Calu3 (cell line): ENCODE data around the gene GUK1. TPM values are rescaled to one million over a fixed set of nuclear protein-coding genes. Genes with fewer than 3 reads are reported as not detected.

Experiments used
- BruUV-seq: library from RNA; stranded (reverse); fragments of 400-500 nt; replicated peaks from 2 replicates; lab custom pipeline; 2021; lab: Mats Ljungman, UMichigan
- CTCF ChIA-PET: fragments of 300-600 bp; sonication (Branson Sonifier 250); formaldehyde crosslinking; loops from one replicate; lab custom pipeline; 2022; ENCODE audit warnings: antibody characterized with exemption; lab: Charles Lee
- DNase-seq: peaks from one replicate; pipeline ENCODE4 v3.0.0; 2022
- H3K27ac Mint-ChIP-seq: one replicate; pipeline ENCODE4 v1.8.0; 2022; ENCODE audit warnings: mixed read lengths; ENCODE audit not compliant: unreplicated experiment
- H3K27me3 Mint-ChIP-seq: one replicate; pipeline ENCODE4 v1.8.0; 2022; ENCODE audit warnings: mixed read lengths; ENCODE audit not compliant: unreplicated experiment
- H3K36me3 Mint-ChIP-seq: one replicate; pipeline ENCODE4 v1.8.0; 2022; ENCODE audit warnings: mild to moderate bottlenecking, moderate library complexity, mixed read lengths; ENCODE audit not compliant: insufficient read depth, unreplicated experiment
- H3K4me1 Mint-ChIP-seq: one replicate; pipeline ENCODE4 v1.8.0; 2022; ENCODE audit warnings: mild to moderate bottlenecking, low read depth, mixed read lengths; ENCODE audit not compliant: unreplicated experiment
- H3K4me3 Mint-ChIP-seq: one replicate; pipeline ENCODE4 v1.8.0; 2022; ENCODE audit warnings: mild to moderate bottlenecking, low read depth, moderate library complexity, mixed read lengths; ENCODE audit not compliant: unreplicated experiment
- H3K9me3 Mint-ChIP-seq: one replicate; pipeline ENCODE4 v1.8.0; 2022; ENCODE audit warnings: low read depth, mixed read lengths; ENCODE audit not compliant: unreplicated experiment
- intact Hi-C: fragments of 100-400 bp; cut with micrococcal nuclease; formaldehyde crosslinking; loops from one replicate; pipeline ENCODE4 v1.10.0; 2022; ENCODE audit not compliant: unreplicated experiment
- total RNA-seq: library from RNA; stranded (reverse); gene quantifications from 2 replicates; pipeline ENCODE4 v1.2.3, GENCODE V29; 2022
- TF ChIP-seq, protein P1 (sequence below): fragments of 200-600 bp; IDR thresholded peaks from one replicate; pipeline ENCODE4 v1.8.0; 2022; ENCODE audit warnings: antibody characterized with exemption; ENCODE audit not compliant: unreplicated experiment

The GUK1 gene
- total RNA-seq, 1 experiment from 2014 or later: 238 TPM

DNA sequence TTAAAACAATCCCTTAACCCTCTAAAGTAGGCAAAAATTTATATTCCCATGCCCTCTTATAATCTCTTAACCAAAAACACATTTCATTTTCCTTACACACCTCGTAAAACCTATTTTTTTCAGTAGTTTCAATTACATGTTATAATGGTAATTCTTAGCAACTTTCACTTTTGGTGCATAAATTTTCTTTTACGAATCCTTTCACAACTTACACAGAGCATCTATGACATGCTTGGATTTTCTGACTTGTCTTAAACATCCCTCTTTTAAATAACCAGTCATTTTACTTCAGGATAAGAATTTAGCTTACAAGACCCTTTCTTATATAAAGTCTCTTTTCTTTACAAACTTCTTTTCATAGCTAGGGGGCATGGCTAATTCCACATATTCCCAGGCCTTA is 22.0 kb upstream of the GUK1 start:
- DNase-seq: no peak
- no TSS peak for BruUV-seq
- CTCF ChIA-PET: no interaction called here
- Mint-ChIP-seq H3K4me3 (no peak overlapping the region), H3K27ac (no peak overlapping the region), H3K27me3 (no peaks in the 10 kb centered on the region), H3K4me1 (no peaks in the 10 kb centered on the region), H3K9me3 (peaks cover 6% of the 10 kb centered on the region), H3K36me3 (peaks cover 5% of the 10 kb centered on the region)
- TF ChIP-seq, protein P1, sequence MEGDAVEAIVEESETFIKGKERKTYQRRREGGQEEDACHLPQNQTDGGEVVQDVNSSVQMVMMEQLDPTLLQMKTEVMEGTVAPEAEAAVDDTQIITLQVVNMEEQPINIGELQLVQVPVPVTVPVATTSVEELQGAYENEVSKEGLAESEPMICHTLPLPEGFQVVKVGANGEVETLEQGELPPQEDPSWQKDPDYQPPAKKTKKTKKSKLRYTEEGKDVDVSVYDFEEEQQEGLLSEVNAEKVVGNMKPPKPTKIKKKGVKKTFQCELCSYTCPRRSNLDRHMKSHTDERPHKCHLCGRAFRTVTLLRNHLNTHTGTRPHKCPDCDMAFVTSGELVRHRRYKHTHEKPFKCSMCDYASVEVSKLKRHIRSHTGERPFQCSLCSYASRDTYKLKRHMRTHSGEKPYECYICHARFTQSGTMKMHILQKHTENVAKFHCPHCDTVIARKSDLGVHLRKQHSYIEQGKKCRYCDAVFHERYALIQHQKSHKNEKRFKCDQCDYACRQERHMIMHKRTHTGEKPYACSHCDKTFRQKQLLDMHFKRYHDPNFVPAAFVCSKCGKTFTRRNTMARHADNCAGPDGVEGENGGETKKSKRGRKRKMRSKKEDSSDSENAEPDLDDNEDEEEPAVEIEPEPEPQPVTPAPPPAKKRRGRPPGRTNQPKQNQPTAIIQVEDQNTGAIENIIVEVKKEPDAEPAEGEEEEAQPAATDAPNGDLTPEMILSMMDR: no peak
- intact Hi-C loops: no loop called here

DNA sequence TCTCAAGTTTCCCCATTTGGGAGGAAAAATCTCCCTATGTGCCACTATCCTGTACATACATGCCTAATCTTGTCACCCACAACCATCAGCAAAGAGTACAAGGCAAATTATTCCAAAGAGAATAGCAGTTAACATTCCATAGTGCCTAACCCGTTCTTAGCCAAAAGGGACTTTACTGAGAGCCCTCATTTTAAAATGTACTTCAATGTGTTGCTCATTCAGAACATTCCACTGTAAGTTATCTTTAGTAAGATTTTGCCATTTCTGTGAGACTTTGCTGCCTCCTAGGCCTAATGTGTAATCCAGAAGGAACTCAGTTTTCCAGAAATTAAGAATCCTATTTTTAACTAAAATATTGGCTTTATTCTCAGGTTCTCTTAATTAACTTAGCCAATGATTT is 19.7 kb upstream of the GUK1 start:
- Mint-ChIP-seq H3K9me3 (peaks cover 6% of the 10 kb centered on the region), H3K4me3 (no peak overlapping the region), H3K36me3 (peaks cover 5% of the 10 kb centered on the region), H3K27me3 (no peaks in the 10 kb centered on the region), H3K27ac (no peak overlapping the region), H3K4me1 (peaks cover 11% of the 10 kb centered on the region)
- intact Hi-C loops: no loop called here
- no peak for DNase-seq
- TF ChIP-seq, protein P1: no peak
- no TSS peak for BruUV-seq
- CTCF ChIA-PET: no interaction called here

DNA sequence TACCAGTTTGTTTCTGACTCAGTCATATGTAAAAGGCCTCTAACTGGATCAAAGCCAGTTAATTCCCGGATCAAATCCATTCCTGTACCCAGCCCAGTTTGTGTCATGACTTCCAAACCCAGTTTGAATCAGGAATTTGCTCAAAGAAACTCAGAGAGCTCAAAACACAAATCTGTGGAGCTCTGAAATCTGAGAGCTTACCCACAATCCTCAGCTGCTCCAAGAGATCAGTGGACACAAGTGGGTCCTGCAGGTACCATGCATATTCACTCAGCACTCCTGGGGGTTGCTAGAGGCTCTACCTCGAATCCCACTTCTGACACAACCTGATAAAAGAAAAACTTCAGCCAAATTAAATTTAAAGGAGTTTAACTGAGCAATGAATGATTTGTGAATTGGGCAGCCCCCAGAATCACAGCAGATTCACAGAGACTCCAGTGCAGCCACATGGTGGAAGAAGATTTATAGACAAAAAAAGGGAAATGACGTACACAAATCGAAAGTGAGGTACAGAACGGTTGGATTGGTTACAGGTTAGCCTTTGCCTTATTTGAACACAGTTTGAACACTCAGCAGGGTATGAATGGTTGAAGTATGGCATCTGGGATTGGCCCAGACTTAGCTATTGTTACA is 19.1 kb upstream of the GUK1 start:
- DNase-seq: no peak
- no peak overlapping the region for H3K27ac Mint-ChIP-seq
- no peak overlapping the region for H3K4me3 Mint-ChIP-seq
- intact Hi-C loops: no loop called here
- peaks cover 5% of the 10 kb centered on the region for H3K36me3 Mint-ChIP-seq
- TF ChIP-seq, protein P1: no peak
- no TSS peak for BruUV-seq
- H3K9me3 Mint-ChIP-seq: peaks cover 6% of the 10 kb centered on the region
- CTCF ChIA-PET: no interaction called here
- peaks cover 11% of the 10 kb centered on the region for H3K4me1 Mint-ChIP-seq
- H3K27me3 Mint-ChIP-seq: no peaks in the 10 kb centered on the region

DNA sequence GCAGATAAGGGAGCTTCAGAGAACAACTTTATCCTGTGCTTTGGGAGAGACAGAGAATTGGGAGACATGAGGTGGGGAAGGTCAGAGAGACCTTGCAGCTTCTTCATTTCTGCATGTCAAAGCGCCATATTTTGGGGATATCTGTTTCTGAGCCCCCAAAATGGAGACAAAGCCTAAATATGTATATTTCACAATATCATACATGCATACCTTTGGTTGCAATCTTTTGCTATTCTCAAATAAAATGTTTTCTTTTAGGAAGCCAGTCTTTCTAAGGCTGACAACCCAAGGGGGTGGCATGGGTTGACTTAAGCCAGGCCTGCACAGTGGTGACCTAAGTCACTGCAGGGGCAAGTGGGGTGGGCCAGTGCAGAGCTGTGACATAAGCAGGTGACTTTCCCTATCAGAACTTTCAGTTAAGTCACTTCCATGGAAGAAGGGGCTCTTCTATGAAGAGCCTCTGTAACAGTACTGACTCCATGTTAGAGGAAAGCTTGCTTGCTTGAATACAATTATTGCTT is 17.1 kb upstream of the GUK1 start:
- DNase-seq: no peak
- Mint-ChIP-seq H3K9me3 (peaks cover 5% of the 10 kb centered on the region), H3K4me1 (peaks cover 11% of the 10 kb centered on the region), H3K27me3 (no peaks in the 10 kb centered on the region), H3K27ac (no peak overlapping the region), H3K36me3 (no peaks in the 10 kb centered on the region), H3K4me3 (no peak overlapping the region)
- TF ChIP-seq, protein P1: no peak
- CTCF ChIA-PET: interaction anchor here (1.1 to 1.2 kb wide), 2 partner anchors 35 to 42 kb away, joined by 3 read pairs; partner anchors contain the start of gene IBA57
- intact Hi-C loops: no loop called here
- no TSS peak for BruUV-seq
